Lower leg skin (tissue), 4 donors: ENCODE measurements around the gene RAB3GAP1. TPM values are rescaled to one million over a fixed set of nuclear protein-coding genes. Genes with fewer than 3 reads are reported as not detected.
"Not testable (repeated sequence)": the region's sequence is repeated elsewhere in the genome, so short reads cannot be mapped to it uniquely, and the experiment has no call there.

Source experiments
- DNase-seq, 2 donors: peaks; one replicate each; pipeline ENCODE4 v3.0.0-alpha.2; 2019; ENCODE audit warnings: low spot score in 2 of 2
- H3K4me3 ChIP-seq: fragments of 200-600 bp; sonication (generic); 2 replicates; pipeline ENCODE4 v1.5.1; 2017; ENCODE audit warnings: mild to moderate bottlenecking, low read depth; ENCODE audit not compliant: poor library complexity, severe bottlenecking
- POLR2A ChIP-seq, 2 donors: fragments of 450-650 bp; IDR thresholded peaks; one replicate each; pipeline ENCODE4 v1.6.1; 2016 to 2017; ENCODE audit warnings: antibody characterized with exemption in 2 of 2, mild to moderate bottlenecking in 1 of 2, moderate library complexity in 1 of 2
- WGBS, 2 donors: methylation state at CpG; one replicate each; pipeline ENCODE4 v1.1.5; 2018; 5-methylcytosine and 5-hydroxymethylcytosine counted together
- intact Hi-C: fragments of 100-400 bp; cut with DNase I; formaldehyde crosslinking; loops from one replicate; pipeline ENCODE4 v1.15.0; 2023; ENCODE audit warnings: low total_unique reads
- total RNA-seq, 4 donors: library from RNA; depleted of rRNA; stranded (reverse); fragments of >200 nt; gene quantifications; one replicate each; pipeline ENCODE4 v1.1.0, GENCODE V29; 2016
- TF ChIP-seq, protein P1 (sequence below), 3 donors: fragments of 450-650 bp; IDR thresholded peaks; one replicate each; pipeline ENCODE4 v1.5.1; 2016; ENCODE audit warnings: antibody characterized with exemption in 3 of 3, mild to moderate bottlenecking in 3 of 3, moderate library complexity in 2 of 3

RAB3GAP1 gene
- total RNA-seq, 4 donors from 2014 or later, result 50.8 to 57.5 (median 52.4) TPM

DNA sequence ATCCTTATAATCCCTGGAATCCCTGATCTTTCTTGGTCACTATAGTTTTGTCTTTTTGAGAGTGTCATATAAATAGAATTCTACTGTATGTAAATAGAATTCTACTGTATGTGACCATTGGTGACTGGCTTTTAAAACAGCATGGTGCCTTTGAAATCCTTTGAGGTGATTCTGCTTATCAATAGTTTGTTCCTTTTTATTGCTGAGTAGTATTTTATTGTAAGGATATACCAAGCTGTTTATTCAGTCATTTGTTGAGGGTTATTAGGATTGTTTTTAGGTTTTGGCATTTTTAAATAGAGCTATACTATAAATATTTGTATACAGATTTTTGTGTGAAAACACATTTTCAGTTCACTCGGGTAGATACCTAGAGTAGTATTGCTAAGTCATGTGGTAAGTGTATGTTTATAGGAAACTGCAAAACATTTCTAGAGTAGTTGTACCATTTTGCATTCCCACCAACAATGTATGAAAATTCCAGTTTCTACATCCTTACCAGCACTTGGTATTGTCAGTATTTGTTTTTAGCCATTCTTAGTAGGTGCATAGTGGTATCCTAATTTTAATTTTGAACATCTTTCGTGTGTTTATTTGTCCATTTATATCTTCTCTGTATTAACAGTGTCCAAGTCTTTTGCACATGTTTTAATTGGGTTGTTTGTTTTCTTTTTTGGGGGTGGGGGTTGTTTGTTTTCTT lies 45.6 kb downstream of the RAB3GAP1 start:
- 96 to 99% methylated on average over 2 of the region's 2 CpGs for WGBS, 2 donors
- intact Hi-C loops, result no loop called here
- DNase-seq, result no peak
- no peak for TF ChIP-seq POLR2A (IDR thresholded peaks at IDR 0.05)
- TF ChIP-seq, protein P1, sequence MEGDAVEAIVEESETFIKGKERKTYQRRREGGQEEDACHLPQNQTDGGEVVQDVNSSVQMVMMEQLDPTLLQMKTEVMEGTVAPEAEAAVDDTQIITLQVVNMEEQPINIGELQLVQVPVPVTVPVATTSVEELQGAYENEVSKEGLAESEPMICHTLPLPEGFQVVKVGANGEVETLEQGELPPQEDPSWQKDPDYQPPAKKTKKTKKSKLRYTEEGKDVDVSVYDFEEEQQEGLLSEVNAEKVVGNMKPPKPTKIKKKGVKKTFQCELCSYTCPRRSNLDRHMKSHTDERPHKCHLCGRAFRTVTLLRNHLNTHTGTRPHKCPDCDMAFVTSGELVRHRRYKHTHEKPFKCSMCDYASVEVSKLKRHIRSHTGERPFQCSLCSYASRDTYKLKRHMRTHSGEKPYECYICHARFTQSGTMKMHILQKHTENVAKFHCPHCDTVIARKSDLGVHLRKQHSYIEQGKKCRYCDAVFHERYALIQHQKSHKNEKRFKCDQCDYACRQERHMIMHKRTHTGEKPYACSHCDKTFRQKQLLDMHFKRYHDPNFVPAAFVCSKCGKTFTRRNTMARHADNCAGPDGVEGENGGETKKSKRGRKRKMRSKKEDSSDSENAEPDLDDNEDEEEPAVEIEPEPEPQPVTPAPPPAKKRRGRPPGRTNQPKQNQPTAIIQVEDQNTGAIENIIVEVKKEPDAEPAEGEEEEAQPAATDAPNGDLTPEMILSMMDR (IDR thresholded peaks at IDR 0.05), result no peak
- H3K4me3 ChIP-seq, result no peak overlapping the region

DNA sequence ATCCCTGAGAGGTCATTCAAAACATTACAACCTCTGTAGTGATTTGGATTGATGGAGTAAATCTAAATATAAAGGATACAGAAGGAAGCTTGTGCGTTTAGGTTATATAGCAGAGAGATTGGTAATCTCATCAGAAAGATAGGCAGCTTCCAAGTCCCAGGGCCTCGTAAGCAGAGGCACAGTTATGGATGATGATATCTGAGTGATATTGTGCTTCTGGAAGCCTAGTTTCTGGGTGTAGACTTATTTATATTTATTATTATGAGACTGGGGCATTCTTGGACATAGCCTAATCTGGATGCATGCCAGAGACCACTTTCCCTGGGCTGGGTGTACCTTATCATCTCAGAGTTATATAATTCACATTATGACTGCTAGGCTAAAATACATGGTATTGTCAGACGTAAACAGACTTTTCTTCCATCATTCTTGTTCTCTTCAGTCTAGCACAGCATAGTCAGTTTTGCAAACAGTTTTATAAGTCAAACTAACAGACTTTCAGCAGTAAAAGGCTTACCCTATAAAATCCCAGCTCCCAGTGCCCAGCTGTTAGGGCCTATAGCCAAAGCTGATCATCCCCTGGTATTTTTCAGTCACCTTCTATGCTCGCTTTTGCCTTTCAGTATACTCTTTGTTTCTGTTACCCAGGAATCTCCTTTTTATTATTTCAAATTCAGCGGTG lies 47.9 kb downstream of the RAB3GAP1 start:
- TF ChIP-seq, protein P1 (IDR thresholded peaks at IDR 0.05), result no peak
- no peak for TF ChIP-seq POLR2A (IDR thresholded peaks at IDR 0.05)
- intact Hi-C loops, result no loop called here
- 92 to 95% methylated on average over 5 of the region's 5 CpGs for WGBS, 2 donors
- DNase-seq, result no peak
- no peak overlapping the region for H3K4me3 ChIP-seq

DNA sequence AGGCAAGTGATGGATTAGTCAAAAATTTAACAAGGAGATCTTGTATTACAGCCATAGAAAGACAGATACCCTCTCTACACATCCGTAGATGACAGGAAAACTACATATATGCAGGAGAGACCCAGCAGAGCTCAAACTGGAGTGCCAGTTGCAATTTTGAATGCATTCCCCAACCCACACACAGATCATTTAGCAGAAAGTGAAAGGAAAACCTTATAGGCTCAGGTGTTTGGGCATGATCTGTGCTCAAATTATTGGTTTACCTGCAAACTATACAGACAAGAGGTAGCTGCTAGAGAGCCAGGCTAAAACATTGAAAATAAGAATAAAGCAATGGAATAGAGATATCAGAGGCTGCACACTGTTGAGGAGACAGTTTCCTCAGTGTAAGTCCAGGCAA lies 51.8 kb downstream of the RAB3GAP1 start:
- intact Hi-C loops, result no loop called here
- TF ChIP-seq, protein P1 (IDR thresholded peaks at IDR 0.05), result no peak
- no peak for TF ChIP-seq POLR2A (IDR thresholded peaks at IDR 0.05)
- H3K4me3 ChIP-seq, result no peak overlapping the region
- no peak for DNase-seq
- WGBS, 2 donors, result 6 to 97% methylated on average over 1 of the region's 1 CpG

DNA sequence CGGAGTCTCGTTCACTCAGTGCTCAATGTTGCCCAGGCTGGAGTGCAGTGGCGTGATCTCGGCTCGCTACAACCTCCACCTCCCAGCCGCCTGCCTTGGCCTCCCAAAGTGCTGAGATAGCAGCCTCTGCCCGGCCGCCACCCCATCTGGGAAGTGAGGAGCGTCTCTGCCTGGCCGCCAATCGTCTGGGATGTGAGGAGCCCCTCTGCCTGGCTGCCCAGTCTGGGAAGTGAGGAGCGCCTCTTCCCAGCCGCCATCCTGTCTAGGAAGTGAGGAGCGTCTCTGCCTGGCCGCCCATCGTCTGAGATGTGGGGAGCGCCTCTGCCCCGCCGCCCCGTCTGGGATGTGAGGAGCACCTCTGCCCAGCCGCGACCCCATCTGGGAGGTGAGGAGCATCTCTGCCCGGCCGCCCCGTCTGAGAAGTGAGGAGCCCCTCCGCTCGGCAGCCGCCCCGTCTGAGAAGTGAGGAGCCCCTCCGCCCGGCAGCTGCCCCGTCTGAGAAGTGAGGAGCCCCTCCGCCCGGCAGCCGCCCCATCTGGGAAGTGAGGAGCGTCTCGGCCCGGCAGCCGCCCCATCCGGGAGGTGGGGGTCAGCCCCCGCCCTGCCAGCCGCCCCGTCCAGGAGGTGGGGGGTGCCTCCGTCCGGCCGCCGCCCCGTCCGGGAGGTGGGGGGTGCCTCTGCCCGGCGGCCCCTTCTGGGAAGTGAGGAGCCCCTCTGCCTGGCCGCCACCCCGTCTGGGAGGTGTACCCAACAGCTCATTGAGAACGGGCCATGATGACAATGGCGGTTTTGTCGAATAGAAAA lies 53.6 kb downstream of the RAB3GAP1 start:
- H3K4me3 ChIP-seq, DNase-seq, intact Hi-C loops: not testable (repeated sequence)
- WGBS, 2 donors, result 96% methylated on average over 28 to 46 of the region's 56 CpGs

DNA sequence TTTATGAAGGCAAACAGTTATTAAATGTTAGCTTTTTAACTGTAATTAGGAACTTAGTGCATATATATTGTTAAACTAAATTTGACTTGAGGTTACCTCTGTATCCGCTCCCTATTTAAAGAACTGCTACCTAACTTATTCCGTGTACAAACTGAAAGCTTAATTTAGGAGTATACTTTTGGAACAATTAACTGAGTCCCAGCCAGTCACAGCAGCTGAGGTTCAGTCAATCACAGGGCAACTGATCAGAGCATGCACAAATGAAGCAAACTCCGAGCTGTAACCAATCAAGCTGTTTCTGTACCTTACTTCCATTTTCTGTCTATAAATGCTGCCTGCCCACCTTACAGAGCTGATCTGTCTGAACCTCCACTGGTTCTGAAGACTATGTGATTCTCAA lies 61.2 kb downstream of the RAB3GAP1 start:
- WGBS, 2 donors, result 95 to 100% methylated on average over 3 of the region's 3 CpGs
- TF ChIP-seq, protein P1 (IDR thresholded peaks at IDR 0.05), result no peak
- no peak for TF ChIP-seq POLR2A (IDR thresholded peaks at IDR 0.05)
- H3K4me3 ChIP-seq, result no peak overlapping the region
- intact Hi-C loops, result loop anchor here (5.0 kb wide), 1 partner anchor 141 kb away; no protein-coding TSS in a partner anchor
- DNase-seq, result no peak

DNA sequence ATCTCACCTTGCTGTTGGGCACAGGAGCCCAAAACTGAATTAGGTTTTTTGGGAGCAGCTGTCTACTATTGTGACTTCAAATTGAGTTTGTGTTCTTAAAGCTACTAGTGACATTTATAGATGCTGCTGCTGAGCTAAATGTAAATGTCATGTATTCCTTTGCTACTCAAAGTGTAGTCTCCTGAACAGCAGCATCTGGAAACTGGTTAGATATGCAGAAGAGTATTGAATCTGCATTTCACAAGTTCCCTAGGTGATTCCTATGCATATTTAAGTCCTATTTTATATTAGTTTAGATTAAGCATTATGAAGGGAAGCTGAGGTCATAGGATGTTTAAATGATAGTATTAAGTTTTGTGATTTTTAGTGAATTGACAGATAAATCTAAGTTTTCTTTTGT lies 67.5 kb downstream of the RAB3GAP1 start:
- H3K4me3 ChIP-seq, result no peak overlapping the region
- no peak for TF ChIP-seq POLR2A (IDR thresholded peaks at IDR 0.05)
- TF ChIP-seq, protein P1 (IDR thresholded peaks at IDR 0.05), result no peak
- intact Hi-C loops, result no loop called here
- no peak for DNase-seq
